Measurements from ENCODE around the gene PTPN14. TPM values are rescaled to one million over a fixed set of nuclear protein-coding genes. Genes with fewer than 3 reads are reported as not detected.

PTPN14 gene
- total RNA-seq, 1 experiment from 2014 or later, result 243 TPM

- ChIA-PET CTCF (interaction anchor here (0.6 to 15.0 kb wide), 16 partner anchors 9 to 1754 kb away, joined by 3 to 291 read pairs (median 4); partner anchors contain the start of gene PTPN14), POLR2A (interaction anchor here (0.5 to 31.1 kb wide), 41 partner anchors 1 to 995 kb away, joined by 3 to 2189 read pairs (median 4); partner anchors contain the start of genes KCTD3, PTPN14 and SMYD2)
- peak; percentile 88 for DNase-seq (ENCODE audit: unreplicated experiment)
- Mint-ChIP-seq H3K4me3 (ENCODE audit: unreplicated experiment) (peak overlapping the region; percentile 59), H3K9me3 (ENCODE audit: unreplicated experiment) (peaks cover 7% of the 10 kb centered on the region), H3K4me1 (ENCODE audit: insufficient read depth, unreplicated experiment) (peaks cover 53% of the 10 kb centered on the region), H3K36me3 (ENCODE audit: insufficient read depth, unreplicated experiment) (peaks cover 16% of the 10 kb centered on the region), H3K27ac (ENCODE audit: low read depth, unreplicated experiment) (peak overlapping the region; percentile 95), H3K27me3 (ENCODE audit: insufficient read depth, unreplicated experiment) (no peaks in the 10 kb centered on the region)
- TF ChIP-seq, protein P1, sequence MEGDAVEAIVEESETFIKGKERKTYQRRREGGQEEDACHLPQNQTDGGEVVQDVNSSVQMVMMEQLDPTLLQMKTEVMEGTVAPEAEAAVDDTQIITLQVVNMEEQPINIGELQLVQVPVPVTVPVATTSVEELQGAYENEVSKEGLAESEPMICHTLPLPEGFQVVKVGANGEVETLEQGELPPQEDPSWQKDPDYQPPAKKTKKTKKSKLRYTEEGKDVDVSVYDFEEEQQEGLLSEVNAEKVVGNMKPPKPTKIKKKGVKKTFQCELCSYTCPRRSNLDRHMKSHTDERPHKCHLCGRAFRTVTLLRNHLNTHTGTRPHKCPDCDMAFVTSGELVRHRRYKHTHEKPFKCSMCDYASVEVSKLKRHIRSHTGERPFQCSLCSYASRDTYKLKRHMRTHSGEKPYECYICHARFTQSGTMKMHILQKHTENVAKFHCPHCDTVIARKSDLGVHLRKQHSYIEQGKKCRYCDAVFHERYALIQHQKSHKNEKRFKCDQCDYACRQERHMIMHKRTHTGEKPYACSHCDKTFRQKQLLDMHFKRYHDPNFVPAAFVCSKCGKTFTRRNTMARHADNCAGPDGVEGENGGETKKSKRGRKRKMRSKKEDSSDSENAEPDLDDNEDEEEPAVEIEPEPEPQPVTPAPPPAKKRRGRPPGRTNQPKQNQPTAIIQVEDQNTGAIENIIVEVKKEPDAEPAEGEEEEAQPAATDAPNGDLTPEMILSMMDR (IDR thresholded peaks at IDR 0.05; ENCODE audit: unreplicated experiment), result no peak
- no TSS peak for BruUV-seq (replicated peaks)
- intact Hi-C loops (cut with micrococcal nuclease), result loop anchor here (2.0 kb wide), 1 partner anchor 98 kb away; no protein-coding TSS in a partner anchor
Observed at GRCh38 chr1:214574598-214575411, 23.4 kb upstream of the PTPN14 start.

DNA sequence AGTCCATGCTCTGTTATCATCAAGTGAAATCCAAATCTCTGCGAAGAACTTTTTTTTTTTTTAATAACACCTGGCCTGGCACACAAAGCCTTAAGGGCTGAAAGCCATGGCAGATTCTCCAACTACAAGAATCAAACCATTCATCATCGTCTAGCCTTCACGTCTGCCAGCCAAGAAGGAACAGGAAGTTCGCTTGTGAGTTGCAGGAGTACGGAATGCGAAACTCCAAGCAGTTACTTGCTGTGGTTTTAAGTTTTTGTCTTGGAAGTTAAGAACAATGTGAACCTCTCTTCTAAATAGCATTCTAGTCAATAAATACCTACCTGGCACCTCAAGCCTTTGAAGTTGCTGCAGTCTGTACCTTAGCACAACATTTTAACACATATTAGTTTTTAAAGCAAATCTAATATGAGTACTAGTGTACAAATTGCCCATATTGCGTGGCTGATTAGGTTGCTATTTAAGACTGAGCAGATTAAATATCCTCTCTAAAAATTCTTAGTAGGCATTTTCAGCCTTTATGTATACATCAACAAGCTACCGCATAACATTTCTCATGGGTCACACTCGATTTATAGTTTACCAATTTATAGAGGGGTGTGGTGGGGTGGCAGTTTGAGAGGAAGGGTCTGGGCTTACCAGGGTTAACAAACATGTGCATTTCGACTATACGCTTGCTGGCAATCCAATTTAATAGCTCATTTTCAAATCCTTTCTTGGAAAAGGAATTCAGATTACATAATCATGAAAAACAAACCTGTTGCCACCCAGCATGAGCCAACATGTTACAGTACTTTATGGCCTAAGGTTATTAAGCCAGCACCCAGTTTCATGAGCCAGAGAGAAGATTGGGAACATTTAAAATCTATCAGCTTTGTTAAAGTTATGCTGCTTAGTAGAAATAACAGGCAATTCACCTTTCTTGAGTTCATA is 22.2 kb upstream of the PTPN14 start:
- Mint-ChIP-seq H3K4me1 (ENCODE audit: insufficient read depth, unreplicated experiment) (peaks cover 65% of the 10 kb centered on the region), H3K27ac (ENCODE audit: low read depth, unreplicated experiment) (peak overlapping the region; percentile 95), H3K36me3 (ENCODE audit: insufficient read depth, unreplicated experiment) (peaks cover 16% of the 10 kb centered on the region), H3K4me3 (ENCODE audit: unreplicated experiment) (peak overlapping the region; percentile 59), H3K27me3 (ENCODE audit: insufficient read depth, unreplicated experiment) (no peaks in the 10 kb centered on the region), H3K9me3 (ENCODE audit: unreplicated experiment) (peaks cover 7% of the 10 kb centered on the region)
- DNase-seq (ENCODE audit: unreplicated experiment), result peak; percentile 97
- BruUV-seq (replicated peaks), result TSS peak; percentile 64
- TF ChIP-seq, protein P1 (IDR thresholded peaks at IDR 0.05; ENCODE audit: unreplicated experiment), result no peak
- ChIA-PET POLR2A (interaction anchor here (0.6 to 31.1 kb wide), 53 partner anchors 2 to 1430 kb away, joined by 3 to 2189 read pairs (median 4); partner anchors contain the start of genes KCTD3, PTPN14 and SMYD2), CTCF (interaction anchor here (0.6 to 15.0 kb wide), 26 partner anchors 8 to 359 kb away, joined by 3 to 291 read pairs (median 4); partner anchors contain the start of gene PTPN14)
- intact Hi-C loops (cut with micrococcal nuclease), result loop anchor here (2.0 kb wide), 1 partner anchor 97 kb away; no protein-coding TSS in a partner anchor

GRCh38 chr1:214571281-214571680 is 19.9 kb upstream of the PTPN14 start:
- intact Hi-C loops (cut with micrococcal nuclease), result no loop called here
- Mint-ChIP-seq H3K9me3 (ENCODE audit: unreplicated experiment) (peaks cover 6% of the 10 kb centered on the region), H3K36me3 (ENCODE audit: insufficient read depth, unreplicated experiment) (peaks cover 10% of the 10 kb centered on the region), H3K4me3 (ENCODE audit: unreplicated experiment) (no peak overlapping the region), H3K27me3 (ENCODE audit: insufficient read depth, unreplicated experiment) (no peaks in the 10 kb centered on the region), H3K4me1 (ENCODE audit: insufficient read depth, unreplicated experiment) (peaks cover 84% of the 10 kb centered on the region), H3K27ac (ENCODE audit: low read depth, unreplicated experiment) (peak overlapping the region; percentile 95)
- POLR2A ChIA-PET, result interaction anchor here (0.8 to 31.1 kb wide), 11 partner anchors 4 to 158 kb away, joined by 3 to 2189 read pairs (median 65); partner anchors contain the start of gene PTPN14
- TF ChIP-seq, protein P1 (IDR thresholded peaks at IDR 0.05; ENCODE audit: unreplicated experiment), result no peak
- CTCF ChIA-PET, result interaction anchor here (0.6 to 15.0 kb wide), 10 partner anchors 12 to 310 kb away, joined by 3 to 291 read pairs (median 8); partner anchors contain the start of genes CENPF and PTPN14
- no TSS peak for BruUV-seq (replicated peaks)
- DNase-seq (ENCODE audit: unreplicated experiment), result no peak

Measured in MCF 10A (cell line).